Measurements from ENCODE around the gene RAB34. TPM values are rescaled to one million over a fixed set of nuclear protein-coding genes. Genes with fewer than 3 reads are reported as not detected.

RAB34 gene
- total RNA-seq, 1 donor from 2014 or later: 68.7 TPM

DNA sequence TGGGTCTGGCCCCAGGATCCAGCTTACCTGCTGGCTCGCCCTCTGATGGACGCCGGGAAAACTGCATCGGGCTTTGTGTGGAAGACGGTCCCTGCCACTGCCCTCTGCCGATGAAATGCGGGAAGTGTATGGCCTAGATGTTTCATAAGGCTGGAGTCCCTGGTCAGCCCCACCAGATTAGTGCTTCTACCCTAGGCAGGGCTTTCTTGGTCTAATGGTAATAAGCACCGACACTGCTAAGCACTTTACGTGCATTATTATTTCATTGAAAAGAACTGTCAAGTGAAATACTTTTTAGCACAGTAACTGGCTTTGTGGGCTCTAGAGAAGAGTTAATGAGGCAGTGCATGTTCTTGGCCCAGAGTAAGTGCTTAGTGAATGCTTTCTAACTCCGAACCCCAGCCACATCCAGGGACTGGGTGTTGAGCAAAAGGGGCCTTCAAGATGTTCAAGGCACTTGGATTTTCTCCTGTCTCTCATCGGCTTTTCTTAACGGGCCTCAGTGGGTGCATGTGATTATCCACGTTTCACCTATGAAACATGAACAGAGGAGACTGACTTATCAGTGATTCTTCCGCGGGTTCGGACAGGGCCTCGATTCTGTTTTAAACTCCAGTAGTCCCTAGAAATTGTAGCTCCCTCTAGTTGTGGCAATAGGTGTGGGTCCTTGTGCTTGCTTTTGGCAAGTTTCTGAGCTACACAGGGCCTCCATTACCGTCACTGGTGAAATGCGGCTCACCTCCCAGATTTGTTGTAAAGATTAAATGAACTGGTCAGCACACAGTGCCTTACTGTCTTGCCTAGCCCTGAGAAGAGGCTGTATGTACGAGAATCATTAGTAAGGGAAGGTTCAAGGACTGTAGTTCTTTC is 32.7 kb upstream of the RAB34 start:
- no peak for FAIRE-seq
- no peak overlapping the region for H3K4me3 ChIP-seq (ENCODE audit: low read depth, low read length)
- DNase-seq (ENCODE audit: low read depth): peak; percentile 85
- H3K36me3 ChIP-seq (ENCODE audit: control insufficient read depth, insufficient read depth, low read length): peaks cover 33% of the 10 kb centered on the region
- TF ChIP-seq, protein P1, sequence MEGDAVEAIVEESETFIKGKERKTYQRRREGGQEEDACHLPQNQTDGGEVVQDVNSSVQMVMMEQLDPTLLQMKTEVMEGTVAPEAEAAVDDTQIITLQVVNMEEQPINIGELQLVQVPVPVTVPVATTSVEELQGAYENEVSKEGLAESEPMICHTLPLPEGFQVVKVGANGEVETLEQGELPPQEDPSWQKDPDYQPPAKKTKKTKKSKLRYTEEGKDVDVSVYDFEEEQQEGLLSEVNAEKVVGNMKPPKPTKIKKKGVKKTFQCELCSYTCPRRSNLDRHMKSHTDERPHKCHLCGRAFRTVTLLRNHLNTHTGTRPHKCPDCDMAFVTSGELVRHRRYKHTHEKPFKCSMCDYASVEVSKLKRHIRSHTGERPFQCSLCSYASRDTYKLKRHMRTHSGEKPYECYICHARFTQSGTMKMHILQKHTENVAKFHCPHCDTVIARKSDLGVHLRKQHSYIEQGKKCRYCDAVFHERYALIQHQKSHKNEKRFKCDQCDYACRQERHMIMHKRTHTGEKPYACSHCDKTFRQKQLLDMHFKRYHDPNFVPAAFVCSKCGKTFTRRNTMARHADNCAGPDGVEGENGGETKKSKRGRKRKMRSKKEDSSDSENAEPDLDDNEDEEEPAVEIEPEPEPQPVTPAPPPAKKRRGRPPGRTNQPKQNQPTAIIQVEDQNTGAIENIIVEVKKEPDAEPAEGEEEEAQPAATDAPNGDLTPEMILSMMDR (IDR thresholded peaks at IDR 0.05; ENCODE audit: insufficient read depth, low read length, severe bottlenecking): peak; percentile 99
- no peaks in the 10 kb centered on the region for H3K27me3 ChIP-seq (ENCODE audit: control insufficient read depth, insufficient read depth, low read length)

DNA sequence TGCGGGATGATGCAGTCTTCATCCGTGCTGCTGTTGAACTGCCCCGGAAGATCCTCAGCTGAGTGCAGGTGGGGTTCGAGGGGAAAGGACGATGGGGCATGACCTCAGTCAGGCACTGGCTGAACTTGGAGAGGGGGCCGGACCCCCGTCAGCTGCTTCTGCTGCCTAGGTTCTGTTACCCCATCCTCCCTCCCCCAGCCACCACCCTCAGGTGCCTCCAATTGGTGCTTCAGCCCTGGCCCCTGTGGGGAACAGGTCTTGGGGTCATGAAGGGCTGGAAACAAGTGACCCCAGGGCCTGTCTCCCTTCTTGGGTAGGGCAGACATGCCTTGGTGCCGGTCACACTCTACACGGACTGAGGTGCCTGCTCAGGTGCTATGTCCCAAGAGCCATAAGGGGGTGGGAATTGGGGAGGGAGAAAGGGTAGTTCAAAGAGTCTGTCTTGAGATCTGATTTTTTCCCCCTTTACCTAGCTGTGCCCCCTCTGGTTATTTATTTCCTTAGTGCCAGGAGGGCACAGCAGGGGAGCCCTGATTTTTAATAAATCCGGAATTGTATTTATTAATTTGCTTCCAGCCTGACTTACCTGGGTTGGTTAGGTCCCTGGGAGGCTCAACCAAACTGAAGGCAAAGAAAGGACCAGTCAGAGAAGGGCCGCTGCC is 32.0 kb upstream of the RAB34 start:
- Histone ChIP-seq H3K27me3 (ENCODE audit: control insufficient read depth, insufficient read depth, low read length) (no peaks in the 10 kb centered on the region), H3K36me3 (ENCODE audit: control insufficient read depth, insufficient read depth, low read length) (peaks cover 35% of the 10 kb centered on the region), H3K4me3 (ENCODE audit: low read depth, low read length) (no peak overlapping the region)
- TF ChIP-seq, protein P1 (IDR thresholded peaks at IDR 0.05; ENCODE audit: insufficient read depth, low read length, severe bottlenecking): no peak
- FAIRE-seq (no peak), DNase-seq (ENCODE audit: low read depth) (no peak)

DNA sequence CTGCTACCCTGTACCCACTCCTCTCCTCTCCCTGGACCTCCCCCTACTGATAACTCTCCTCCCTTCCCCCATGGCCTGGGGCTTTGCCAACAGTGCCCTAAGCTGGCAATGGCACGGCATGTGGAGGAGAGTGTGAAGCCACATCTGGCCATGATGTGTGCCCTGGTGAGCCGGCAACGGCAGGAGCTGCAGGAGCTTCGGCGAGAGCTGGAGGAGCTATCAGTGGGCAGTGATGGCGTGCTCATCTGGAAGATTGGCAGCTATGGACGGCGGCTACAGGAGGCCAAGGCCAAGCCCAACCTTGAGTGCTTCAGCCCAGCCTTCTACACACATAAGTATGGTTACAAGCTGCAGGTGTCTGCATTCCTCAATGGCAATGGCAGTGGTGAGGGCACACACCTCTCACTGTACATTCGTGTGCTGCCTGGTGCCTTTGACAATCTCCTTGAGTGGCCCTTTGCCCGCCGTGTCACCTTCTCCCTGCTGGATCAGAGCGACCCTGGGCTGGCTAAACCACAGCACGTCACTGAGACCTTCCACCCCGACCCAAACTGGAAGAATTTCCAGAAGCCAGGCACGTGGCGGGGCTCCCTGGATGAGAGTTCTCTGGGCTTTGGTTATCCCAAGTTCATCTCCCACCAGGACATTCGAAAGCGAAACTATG is 31.3 kb upstream of the RAB34 start:
- no peak overlapping the region for H3K4me3 ChIP-seq (ENCODE audit: low read depth, low read length)
- DNase-seq (ENCODE audit: low read depth) (no peak), FAIRE-seq (no peak)
- H3K27me3 ChIP-seq (ENCODE audit: control insufficient read depth, insufficient read depth, low read length): no peaks in the 10 kb centered on the region
- H3K36me3 ChIP-seq (ENCODE audit: control insufficient read depth, insufficient read depth, low read length): peaks cover 35% of the 10 kb centered on the region
- TF ChIP-seq, protein P1 (IDR thresholded peaks at IDR 0.05; ENCODE audit: insufficient read depth, low read length, severe bottlenecking): no peak

DNA sequence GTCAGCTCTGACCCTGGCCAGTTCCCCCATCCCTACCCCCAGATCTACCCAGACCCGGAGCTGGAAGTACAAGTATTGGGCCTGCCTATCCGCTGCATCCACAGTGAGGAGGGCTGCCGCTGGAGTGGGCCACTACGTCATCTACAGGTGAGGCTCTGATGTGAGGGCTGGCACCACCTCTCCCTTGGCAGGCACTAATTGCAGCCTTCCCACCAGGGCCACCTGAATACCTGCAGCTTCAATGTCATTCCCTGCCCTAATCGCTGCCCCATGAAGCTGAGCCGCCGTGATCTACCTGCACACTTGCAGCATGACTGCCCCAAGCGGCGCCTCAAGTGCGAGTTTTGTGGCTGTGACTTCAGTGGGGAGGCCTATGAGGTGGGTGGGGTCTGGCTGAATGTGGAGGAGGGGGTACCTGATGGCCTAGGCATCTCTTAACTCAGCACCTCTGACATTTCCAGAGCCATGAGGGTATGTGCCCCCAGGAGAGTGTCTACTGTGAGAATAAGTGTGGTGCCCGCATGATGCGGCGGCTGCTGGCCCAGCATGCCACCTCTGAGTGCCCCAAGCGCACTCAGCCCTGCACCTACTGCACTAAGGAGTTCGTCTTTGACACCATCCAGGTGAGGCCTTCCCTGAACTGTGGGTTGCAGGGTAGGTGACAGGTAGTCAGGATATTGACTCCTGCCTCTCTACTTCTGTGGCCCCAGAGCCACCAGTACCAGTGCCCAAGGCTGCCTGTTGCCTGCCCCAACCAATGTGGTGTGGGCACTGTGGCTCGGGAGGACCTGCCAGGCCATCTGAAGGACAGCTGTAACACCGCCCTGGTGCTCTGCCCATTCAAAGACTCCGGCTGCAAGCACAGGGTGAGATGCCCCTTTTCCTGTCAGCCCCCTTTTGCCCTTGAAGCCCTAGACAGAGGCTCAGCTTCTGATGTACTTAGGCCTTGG is 30.4 kb upstream of the RAB34 start:
- Histone ChIP-seq H3K4me3 (ENCODE audit: low read depth, low read length) (no peak overlapping the region), H3K36me3 (ENCODE audit: control insufficient read depth, insufficient read depth, low read length) (peaks cover 35% of the 10 kb centered on the region), H3K27me3 (ENCODE audit: control insufficient read depth, insufficient read depth, low read length) (no peaks in the 10 kb centered on the region)
- FAIRE-seq (no peak), DNase-seq (ENCODE audit: low read depth) (no peak)
- TF ChIP-seq, protein P1 (IDR thresholded peaks at IDR 0.05; ENCODE audit: insufficient read depth, low read length, severe bottlenecking): no peak

DNA sequence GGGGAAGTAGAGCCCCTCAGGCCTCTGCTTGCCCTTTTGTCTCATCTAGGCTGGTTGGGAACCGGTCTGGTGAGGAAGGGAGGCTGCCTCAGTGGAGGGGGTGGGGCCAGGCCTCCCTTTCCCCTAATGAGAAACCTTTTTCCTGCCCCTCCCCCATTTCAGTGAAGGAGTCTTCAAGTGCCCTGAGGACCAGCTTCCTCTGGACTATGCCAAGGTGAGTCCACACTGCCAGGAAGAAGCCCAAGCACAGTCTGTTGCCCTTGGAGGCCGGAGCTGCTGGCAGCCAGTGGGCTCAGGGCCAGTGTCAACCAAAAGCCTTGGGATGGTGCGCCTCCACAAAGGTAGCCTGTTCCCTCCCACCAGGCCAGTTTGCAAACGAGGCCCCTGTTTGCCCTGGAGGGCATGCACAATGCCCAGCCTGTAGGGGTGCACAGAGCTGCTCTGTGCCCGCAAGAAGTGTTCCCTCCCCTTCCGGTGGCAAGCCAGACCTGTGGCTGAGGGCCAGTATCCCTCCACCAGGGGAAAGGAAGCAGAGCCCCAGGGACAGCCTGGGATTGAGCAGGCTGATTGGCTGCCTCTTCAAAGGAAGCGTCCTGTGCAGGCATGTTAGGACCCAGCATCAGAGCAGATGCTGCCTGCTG is 29.5 kb upstream of the RAB34 start:
- Histone ChIP-seq H3K27me3 (ENCODE audit: control insufficient read depth, insufficient read depth, low read length) (no peaks in the 10 kb centered on the region), H3K36me3 (ENCODE audit: control insufficient read depth, insufficient read depth, low read length) (peaks cover 35% of the 10 kb centered on the region), H3K4me3 (ENCODE audit: low read depth, low read length) (no peak overlapping the region)
- FAIRE-seq: no peak
- TF ChIP-seq, protein P1 (IDR thresholded peaks at IDR 0.05; ENCODE audit: insufficient read depth, low read length, severe bottlenecking): no peak
- DNase-seq (ENCODE audit: low read depth): peak; percentile 65
